HG02571 (cell line): ENCODE data around the gene RAB26.
"Not testable (repeated sequence)": the region's sequence is repeated elsewhere in the genome, so short reads cannot be mapped to it uniquely, and the experiment has no call there.

Source experiments
- ATAC-seq: cut with Tn5 transposase; IDR thresholded peaks from one replicate; pipeline ENCODE4 v1.9.1; 2021; ENCODE audit warnings: mild to moderate bottlenecking, moderate library complexity; ENCODE audit not compliant: unreplicated experiment

RAB26 gene, protein sequence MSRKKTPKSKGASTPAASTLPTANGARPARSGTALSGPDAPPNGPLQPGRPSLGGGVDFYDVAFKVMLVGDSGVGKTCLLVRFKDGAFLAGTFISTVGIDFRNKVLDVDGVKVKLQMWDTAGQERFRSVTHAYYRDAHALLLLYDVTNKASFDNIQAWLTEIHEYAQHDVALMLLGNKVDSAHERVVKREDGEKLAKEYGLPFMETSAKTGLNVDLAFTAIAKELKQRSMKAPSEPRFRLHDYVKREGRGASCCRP

DNA sequence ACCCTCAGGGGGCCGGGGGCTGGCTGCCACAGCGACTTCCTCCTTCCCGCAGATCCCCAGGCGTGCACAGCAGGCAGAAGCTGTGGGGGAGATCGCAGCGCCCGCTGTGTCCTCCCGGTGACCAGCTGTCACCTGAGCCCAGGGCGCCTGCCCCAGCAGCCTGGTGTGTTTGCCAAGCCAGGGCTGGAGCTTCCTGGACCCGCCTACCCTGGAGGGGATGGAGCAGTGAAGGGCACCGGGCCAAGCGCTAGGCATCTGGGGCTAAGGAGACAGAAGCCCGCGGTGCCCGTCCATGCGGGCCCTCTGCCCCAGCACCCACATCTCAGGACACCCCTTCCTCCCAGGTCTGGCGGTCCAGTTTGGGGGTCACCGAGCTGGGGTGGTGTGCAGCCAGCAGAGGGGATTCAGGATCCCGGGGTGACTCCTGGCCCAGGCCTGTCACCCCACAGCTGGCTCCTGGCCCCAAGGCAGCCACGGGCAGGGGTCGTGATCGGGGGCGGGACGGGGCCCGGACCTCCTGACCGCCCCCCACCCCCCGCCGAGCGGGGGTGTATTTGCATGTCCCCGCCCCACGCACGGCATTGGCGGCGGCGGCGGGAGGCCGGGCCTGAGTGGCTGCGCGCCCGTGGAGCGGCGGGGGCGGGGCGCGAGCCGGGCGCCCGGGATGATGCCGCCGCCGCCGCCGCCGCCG is at the start of gene RAB26:
Gene RAB26 (plus strand): TSS at position 645 of the 691 bp plus-strand sequence. CDS start 159 bp downstream, outside the sequence.
- ATAC-seq, result no peak

DNA sequence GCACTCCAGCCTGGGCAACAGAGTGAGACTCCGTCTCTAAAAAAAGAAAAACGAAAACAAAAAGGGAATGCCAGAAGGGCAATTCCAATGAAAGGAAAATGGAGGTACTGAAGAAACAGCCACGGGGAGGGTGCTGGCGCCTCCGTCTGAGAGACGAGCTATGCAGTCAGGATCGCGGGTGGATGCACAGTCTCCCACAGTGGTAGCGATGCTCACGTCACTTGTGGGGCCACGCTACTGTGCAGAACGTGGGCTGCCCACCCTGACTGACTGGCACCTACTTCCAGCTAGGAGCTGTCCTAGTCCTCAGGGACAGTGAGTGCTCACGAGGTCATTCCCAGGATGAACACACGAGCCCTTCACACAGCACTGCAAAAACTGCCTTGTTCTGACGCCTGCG is 46.8 kb upstream of the RAB26 start:
- ATAC-seq, result not testable (repeated sequence)

DNA sequence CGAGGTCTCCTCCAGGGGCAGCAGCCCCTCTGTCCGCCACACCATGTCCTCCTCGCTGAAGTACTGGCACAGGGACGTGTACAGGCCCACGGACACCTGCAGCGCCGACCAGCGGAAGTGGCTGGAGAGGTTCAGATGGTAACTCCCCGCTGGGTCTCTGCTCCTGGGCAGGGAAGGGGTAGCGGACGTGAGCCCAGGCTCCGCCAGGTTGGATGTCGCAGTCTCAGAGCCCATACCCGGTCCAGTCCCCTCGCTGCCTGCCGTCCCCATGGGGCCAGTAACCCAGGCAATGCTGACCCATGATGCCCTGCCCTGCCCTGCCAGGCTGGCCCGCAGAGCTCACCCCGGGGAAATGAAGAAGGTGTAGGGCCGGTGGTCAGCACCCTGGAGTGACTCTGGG is 46.0 kb upstream of the RAB26 start:
- no peak for ATAC-seq

DNA sequence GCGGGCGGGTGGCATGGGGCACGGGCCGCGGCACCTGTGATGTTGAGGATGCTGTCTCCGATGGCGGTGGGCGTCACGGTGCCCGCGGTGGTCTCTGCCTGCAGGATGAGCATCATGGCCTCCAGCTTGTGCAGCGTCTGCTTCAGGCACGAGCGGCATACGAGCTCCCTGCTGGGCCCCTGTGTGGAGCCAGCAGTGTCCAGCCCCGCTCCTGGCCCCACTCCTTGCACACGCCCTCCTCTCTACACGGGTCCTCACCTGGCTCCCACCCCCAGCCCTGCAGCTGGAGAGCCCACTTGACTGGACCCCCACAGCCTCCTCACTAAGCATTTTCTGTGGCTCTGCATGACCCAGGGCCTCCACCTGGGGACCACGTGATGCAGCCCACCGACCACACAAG is 44.0 kb upstream of the RAB26 start:
- not testable (repeated sequence) for ATAC-seq

DNA sequence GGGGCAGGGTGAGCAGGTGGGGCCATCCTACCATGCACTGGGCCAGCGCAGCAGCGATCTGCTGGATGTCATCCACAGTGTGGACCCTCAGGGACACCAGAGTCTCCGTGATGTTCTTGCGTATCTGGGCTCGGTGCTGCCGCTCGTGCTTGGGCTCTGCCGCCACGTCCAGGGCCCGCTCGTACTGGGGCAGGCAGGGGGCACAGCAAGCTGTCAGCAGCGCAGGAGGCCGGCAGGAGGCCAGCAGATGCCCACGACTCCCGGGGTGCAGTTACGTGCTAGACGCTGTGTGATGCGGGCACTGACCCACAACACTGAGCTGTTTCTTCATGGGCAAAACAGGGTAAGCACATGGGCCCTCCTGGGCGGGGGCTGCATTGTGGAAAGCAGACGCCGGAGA is 43.1 kb upstream of the RAB26 start:
- not testable (repeated sequence) for ATAC-seq

DNA sequence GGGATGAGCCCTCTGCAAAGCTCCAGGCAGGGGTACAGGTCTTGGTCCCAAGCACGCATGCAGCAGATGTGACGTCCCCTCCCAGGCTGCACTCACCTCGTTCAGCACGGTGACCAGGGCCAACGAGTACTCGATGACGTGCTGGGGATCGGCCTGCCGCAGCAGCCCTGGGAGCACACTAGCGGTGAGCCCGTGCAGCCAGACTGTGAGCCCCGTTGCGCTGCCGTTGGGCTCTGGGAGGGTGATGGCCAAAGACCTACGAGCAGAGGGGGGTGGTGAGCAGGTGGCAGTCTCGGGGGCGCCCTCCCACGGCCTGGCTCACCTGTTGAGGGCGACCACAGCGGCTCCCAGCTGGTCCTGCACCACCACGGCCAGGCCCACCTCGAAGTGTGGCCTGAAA is 42.7 kb upstream of the RAB26 start:
- not testable (repeated sequence) for ATAC-seq

DNA sequence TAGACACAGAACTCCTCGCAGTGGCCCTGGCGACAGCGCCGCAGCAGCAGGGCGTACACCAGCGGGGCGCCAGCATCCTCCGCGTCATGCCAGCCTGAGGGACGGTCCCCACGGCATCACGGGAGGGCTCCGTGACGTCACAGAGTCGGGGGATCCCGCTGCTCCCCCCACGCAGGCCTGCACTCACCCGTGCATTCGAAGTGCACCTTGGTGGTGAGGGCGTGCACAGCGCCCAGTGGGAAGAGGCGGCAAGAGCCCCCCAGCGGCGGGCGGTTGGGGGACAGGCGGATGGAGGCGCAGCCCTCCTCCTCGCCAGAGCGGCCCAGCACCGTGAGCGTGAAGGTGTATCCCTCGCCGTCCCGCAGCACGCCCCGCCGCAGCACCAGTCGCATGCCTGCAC is 42.2 kb upstream of the RAB26 start:
- ATAC-seq, result not testable (repeated sequence)

DNA sequence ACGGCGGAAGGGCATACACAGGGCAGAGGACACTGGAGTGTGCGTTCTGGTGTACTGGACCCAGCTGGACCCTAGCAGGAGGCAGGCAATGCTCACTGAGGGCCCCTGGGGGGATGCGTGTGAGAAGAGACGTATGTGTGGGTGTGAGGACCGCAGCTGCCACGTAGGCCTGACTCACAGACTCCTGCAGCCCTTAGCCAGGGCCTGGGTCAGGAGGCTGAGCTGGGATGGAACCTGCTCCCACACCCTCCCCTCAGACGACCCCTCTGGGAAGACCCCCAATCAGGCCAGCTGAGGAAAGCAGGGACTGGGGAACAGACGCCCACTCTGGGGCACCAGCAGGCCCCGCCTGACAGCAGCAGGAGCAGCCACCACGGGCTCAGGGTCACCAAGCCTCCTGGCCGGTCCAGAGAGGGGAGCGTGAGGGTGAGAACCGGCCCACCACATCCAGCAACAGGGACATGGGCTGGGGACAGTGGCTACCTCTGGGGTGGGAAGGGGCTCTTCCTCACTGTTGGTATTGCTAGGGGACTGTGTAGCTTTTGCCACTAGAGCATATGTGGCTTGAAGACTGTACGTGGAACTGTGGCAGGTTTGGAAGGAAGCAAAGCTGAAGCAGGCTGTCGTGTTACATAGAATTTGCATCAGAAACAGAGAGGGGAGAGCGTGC is 41.2 kb upstream of the RAB26 start:
- ATAC-seq, result not testable (repeated sequence)

DNA sequence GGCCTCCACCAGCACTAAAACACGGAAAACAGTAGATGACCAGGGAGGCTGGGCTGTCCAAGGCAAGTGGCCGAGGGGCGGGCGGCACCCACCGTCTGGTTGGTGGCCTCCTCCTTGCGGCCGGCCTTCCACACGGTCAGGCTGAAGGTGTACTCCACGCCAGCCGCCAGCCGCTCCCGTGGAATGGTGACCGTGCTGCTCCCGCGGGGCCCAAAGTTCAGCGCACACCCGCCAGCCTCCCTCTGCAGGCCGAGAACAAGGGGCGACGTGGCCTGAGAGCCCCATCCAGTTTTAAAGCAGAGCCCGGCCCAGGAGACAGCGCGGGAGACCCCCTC is 40.7 kb upstream of the RAB26 start:
- not testable (repeated sequence) for ATAC-seq

DNA sequence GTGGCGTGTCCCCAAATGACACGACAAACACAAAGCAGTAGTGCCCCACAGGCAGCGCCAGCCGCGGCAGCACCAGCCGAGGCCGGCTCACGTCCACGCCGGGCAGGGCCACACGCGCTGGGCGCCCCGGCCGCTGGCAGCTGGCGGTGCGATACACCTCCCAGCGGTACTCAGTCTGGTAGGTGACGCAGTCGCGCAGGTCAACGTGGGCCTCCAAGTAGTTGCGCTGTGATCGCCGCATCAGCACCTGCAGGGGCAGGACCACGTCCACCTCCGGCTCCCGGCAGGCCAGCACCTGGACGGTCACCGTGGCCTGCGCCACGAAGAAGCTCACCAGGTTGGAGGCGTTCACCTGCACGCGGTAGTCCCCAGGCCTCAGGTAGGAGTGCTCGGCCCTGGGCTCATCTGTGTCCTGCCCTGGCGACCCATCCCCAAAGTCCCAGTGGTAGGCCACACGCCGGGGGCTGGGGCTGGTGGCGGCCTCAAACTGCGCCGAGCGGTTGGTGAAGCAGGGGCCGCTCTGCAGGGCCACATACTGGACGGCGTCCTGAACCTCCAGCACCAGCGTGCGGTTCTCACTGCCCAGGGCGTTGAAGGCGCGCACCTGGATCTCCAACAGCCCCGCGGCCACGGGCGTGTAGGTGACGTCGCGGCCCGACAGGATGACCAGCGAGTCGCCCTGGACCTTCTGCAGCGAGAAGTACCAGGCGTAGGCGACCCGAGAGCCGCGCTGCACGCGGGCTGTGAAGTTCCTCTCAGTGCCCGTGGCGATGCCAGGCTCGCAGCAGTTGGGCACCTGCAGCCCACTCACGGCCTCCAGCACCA is 39.8 kb upstream of the RAB26 start:
- not testable (repeated sequence) for ATAC-seq

DNA sequence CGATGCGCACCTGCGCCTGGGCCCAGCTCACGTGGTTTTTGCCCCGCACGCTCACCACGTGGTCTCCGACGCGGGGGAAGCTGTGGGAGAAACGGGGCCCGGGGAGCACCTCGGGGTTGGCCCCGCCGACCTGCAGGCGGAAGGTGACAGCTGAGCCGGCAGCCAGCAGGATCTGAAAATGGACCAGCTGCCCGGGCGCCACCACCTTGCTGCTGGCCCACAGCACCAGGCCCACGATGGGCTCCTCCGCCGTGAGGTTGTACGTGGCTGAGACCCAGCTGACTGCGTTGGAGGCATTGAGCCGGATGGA is 39.2 kb upstream of the RAB26 start:
- not testable (repeated sequence) for ATAC-seq

DNA sequence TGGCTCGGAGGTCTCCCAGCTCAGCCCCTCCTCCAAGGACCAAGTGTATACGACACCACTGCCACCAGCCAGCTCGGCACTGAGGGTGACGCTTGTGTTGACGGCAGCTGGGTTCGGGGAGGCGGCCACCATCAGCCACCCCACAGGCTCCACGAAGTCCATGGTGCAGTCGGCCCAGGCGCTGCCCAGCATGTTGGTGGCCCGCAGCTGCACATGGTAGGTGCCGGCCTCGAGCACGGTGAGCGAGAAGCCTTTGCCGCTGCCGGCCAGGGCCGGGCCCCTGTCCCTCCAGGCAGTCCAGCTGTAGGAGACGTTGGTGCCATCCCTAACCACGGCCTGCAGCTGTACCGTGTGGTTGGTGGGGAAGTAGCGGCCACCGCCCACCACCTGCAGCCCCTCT is 38.6 kb upstream of the RAB26 start:
- not testable (repeated sequence) for ATAC-seq

DNA sequence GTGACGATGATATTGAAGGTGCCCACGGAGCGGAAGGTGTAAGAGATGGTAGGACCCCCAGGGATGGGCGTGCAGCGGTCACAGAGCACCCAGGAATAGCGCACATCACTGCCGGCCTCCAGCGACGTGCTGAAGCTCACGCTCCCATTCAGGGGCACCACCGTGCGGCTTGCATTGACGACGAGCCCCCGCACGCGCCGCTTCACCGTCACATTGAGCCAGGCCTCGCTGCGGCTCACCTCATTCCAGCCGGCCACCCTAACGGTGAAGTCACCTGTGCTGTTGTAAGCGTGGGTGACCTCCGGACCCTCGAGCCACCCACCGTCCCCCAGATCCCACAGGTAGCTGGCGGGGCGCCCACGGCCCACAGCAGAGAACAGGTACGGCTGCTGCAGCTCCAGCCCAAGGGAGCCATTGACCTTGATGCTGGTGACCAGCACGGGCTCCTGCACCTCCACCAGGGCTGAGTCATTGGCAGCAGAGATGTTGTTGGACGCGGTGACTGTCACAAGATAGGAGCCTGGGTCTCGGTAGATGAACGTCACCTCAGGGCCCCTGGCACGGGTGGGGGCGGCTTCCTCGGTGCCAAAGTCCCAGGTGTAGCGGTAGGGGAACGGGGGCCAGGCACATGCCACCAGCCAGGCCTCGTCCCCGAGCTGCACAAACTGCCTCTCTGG is 38.0 kb upstream of the RAB26 start:
- not testable (repeated sequence) for ATAC-seq

DNA sequence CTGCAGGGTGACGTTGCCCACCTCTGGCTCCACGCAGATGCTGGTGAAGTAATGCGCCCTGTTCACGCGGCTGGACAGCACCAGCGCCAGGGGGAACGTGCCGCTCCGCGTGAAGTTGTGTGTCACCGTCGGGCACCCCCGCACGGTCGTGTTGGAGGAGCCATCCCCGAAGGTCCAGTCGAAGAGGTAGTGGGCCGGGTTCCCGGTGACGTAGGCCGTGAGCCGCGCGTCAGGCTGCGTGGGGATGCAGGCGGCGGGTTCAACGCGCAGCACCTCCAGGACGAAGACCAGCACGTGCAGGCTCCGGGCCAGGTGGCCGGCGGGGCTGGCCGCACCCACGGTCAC is 37.4 kb upstream of the RAB26 start:
- ATAC-seq, result not testable (repeated sequence)

DNA sequence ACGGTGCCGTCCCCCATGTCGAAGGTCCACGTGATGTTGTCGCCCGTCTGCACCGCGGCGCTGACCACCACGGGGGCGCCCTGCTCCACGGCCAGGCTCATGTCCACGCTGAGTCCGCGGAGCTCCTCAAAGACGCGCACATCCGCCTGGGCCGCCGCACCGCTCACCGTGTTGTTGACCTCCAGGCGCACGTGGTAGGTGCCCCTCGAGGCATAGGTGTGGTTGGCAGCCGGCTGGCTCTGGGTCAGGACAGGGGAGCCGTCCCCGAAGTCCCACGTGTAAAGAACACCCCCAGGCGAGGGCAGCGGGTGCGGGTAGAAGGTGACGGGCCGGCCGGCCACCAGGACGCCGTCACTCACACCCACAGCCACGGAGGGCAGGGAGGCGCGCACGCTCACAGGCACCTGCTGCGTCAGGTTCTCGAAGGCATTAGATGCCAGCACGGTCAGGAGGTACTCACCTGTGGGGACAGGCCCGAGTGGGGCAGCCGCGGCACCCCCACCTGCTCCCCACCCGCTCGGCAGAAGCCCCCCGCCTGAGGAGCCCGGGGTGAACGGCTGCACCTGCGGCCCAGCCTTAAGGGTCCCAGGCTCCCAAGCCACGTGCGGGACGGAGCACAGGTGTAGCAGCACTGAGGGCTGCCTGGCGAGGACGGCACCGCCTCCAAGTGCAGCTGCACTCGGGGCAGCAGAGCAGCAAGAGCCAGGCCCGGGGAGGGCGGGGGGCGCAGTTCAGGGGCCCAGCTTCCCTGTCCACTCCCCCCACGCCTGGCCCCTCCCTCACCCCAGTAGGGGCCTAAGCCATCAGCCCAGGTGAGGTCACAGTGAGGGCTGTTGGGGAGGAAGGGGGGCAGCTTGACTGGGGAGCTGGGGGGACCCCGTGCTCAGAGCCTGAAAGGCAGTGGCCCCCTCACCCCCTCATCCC is 36.8 kb upstream of the RAB26 start:
- ATAC-seq, result not testable (repeated sequence)

DNA sequence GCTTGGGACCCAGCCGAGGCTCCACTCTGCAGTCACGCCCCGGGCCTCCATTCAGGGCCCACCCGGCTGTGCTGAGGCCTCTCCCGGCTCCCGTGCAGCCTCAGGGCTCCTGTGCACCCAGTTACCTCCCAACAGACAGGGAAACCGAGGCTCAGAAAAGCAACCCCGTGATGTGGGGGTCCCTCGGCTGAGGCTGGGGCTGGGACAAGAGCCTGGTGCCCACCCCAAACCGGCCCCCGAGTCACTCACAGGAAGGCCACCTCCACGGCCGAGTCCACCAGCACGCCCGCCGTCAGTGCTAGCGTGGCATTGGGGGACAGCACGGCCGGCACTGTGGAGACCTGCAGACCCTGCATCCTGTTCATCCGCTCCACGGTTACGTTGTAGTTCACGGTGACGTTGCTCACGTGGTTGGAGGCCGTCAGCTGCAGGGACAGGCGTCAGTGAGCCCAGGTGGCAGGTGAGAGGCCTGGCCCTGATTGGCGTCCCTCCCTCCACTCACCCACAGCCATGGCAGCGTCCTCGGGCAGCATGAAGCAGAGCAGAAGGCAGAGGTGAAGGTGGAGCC is 35.8 kb upstream of the RAB26 start:
- not testable (repeated sequence) for ATAC-seq

DNA sequence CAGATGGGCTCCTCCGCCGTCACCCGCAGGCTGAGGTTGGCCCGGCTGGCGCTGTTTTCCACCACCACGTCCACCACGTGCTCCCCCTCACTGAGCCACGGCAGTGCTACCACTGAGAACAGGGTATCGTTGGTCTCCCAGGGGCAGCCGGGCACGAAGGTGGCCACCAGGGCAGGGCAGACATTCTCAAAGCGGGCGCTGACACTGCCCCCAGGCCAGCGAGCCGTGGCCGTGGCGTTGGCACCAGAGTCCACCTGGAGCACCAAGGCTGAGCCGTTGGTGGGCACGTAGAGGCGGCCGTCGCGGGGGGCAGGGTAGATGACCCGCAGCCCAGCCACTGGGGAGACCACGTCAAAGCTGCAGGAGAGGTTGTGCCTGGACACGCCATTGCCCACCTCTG is 34.2 kb upstream of the RAB26 start:
- not testable (repeated sequence) for ATAC-seq

DNA sequence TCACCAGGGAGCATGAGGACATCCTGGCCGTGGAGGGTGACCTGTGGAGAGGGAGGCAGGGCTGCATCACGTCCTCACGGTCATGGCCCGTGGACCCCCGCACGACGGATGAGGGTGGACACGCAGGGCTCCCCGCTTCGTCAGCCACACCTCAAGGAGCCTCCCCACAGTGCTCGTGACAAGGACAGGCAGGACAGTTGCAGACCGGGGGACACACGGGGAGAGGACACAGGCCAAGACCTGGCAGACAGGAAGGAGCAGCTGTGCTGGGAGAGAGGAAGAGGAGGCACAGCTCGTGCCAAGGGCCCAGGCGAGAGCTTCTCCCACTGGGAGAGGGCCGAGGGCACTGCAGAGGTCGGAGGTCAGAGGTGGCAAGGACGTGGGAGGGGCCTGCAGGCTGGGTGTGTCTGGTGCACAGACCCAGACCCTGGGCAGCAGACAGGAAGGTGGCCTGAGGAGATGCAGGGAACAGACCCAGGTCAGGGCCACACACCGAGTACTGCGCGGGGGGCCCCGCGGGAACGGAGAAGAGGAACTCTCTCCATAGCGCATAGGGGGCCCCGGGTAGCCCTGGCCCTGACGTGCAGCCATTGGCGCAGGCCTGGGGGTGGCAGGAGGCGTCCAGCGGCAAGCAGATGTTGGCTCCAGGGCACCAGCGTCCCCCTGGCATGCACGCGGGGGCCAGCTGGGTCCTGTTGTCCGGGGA is 33.4 kb upstream of the RAB26 start:
- ATAC-seq, result not testable (repeated sequence)

DNA sequence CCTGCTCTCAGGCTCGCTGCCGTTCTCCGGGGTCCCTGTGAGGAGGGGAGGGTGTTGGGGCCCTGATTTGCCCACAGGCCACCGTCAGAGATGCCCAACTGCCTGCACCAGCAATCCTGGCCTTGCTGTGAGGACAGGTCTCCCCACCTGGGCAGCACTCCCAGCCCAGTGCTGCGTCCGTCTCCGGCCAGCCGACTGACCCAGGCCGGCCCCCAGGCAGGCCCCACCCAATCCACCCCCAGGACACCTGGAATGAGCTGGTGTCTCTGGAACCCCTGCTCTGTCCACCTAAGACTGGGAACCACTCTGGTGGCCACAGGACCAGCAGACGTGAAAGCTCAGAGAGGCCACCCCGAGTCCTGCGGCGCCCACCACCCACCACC is 32.8 kb upstream of the RAB26 start:
- ATAC-seq, result no peak
